Esophagus muscularis mucosa (tissue), 4 donors: ENCODE measurements around the gene ACBD4. TPM values are rescaled to one million over a fixed set of nuclear protein-coding genes. Genes with fewer than 3 reads are reported as not detected.
"Not testable (repeated sequence)": the region's sequence is repeated elsewhere in the genome, so short reads cannot be mapped to it uniquely, and the experiment has no call there.

Source experiments
- DNase-seq: peaks from one replicate; pipeline ENCODE4 v3.0.0-alpha.2; 2017; ENCODE audit errors: extremely low spot score
- H3K27ac ChIP-seq, 4 donors: fragments of 200-600 bp; sonication (generic); replicated peaks in 1 of 4; 1 replicate in 3 of 4; 2 replicates in 1 of 4; pipeline ENCODE4 v1.5.1; 2016 to 2019; ENCODE audit warnings: mild to moderate bottlenecking in 1 of 4
- H3K27me3 ChIP-seq, 4 donors: fragments of 200-600 bp; sonication (generic); one replicate each; pipeline versions ENCODE4 v1.5.1 to v1.6.0; 2016 to 2019
- H3K36me3 ChIP-seq, 4 donors: fragments of 200-600 bp; sonication (generic); one replicate each; pipeline ENCODE4 v1.5.1; 2016 to 2019
- H3K4me1 ChIP-seq, 4 donors: fragments of 200-600 bp; sonication (generic); one replicate each; pipeline ENCODE4 v1.5.1; 2016 to 2019
- H3K4me3 ChIP-seq, 4 donors: fragments of 200-600 bp; sonication (generic); 1 replicate in 2 of 4; 2 replicates in 2 of 4; pipeline ENCODE4 v1.5.1; 2016 to 2019; ENCODE audit warnings: mild to moderate bottlenecking in 4 of 4, moderate library complexity in 1 of 4
- H3K9me3 ChIP-seq, 4 donors: fragments of 200-600 bp; sonication (generic); 1 replicate in 3 of 4; 2 replicates in 1 of 4; pipeline ENCODE4 v1.5.1; 2016 to 2019
- CTCF ChIP-seq, 3 experiments: fragments of 200-600 bp in 2 of 3; fragments of 450-650 bp in 1 of 3; sonication (generic) in 2 of 3; IDR thresholded peaks; one replicate each; pipeline ENCODE4 v1.5.1; 2017 to 2019; ENCODE audit warnings: antibody characterized with exemption in 3 of 3, mild to moderate bottlenecking in 2 of 3, moderate library complexity in 1 of 3
- EP300 ChIP-seq: sonication (generic); formaldehyde crosslinking; IDR thresholded peaks from one replicate; pipeline ENCODE4 v1.6.1; 2017; ENCODE audit warnings: antibody characterized with exemption
- POLR2A ChIP-seq: fragments of 450-650 bp; IDR thresholded peaks from one replicate; pipeline ENCODE4 v1.6.1; 2017; ENCODE audit warnings: antibody characterized with exemption, moderate library complexity, mild to moderate bottlenecking, low read depth
- POLR2AphosphoS5 ChIP-seq, 2 donors: sonication (generic); formaldehyde crosslinking; IDR thresholded peaks; one replicate each; pipeline ENCODE4 v1.6.1; 2017; ENCODE audit warnings: antibody characterized with exemption in 2 of 2
- WGBS: methylation state at CpG from one replicate; pipeline ENCODE4 v1.1.5; 2018; 5-methylcytosine and 5-hydroxymethylcytosine counted together
- intact Hi-C: fragments of 100-400 bp; cut with DNase I; formaldehyde crosslinking; loops from one replicate; pipeline ENCODE4 v1.15.1; 2023
- total RNA-seq, 4 donors: library from RNA; depleted of rRNA; stranded (reverse); fragments of >200 nt; gene quantifications; one replicate each; pipeline versions ENCODE4 v1.1.0 to v1.2.1, GENCODE V29; 2016

ACBD4 gene
- total RNA-seq, 4 donors from 2014 or later = 20.9 to 34.8 (median 23.5) TPM

- no peaks in the 10 kb centered on the region for H3K27me3 ChIP-seq
- H3K4me3 ChIP-seq = no peak overlapping the region
- H3K9me3 ChIP-seq = no peaks in the 10 kb centered on the region
- TF ChIP-seq CTCF (IDR thresholded peaks at IDR 0.05) (no peak), POLR2AphosphoS5 (IDR thresholded peaks at IDR 0.05) (no peak), POLR2A (no peak), EP300 (no peak)
- intact Hi-C loops = no loop called here
- H3K36me3 ChIP-seq = peaks cover 0 to 30% (median 29%) of the 10 kb centered on the region in 4 donors
- peaks cover 36 to 73% (median 65%) of the 10 kb centered on the region in 4 donors for H3K4me1 ChIP-seq
- H3K27ac ChIP-seq = peak overlapping the region; percentile 52 to 63 (median 56)
- 90% methylated on average over 3 of the region's 6 CpGs for WGBS
- no peak for DNase-seq
Observed at GRCh38 chr17:45123076-45123770, 12.3 kb upstream of the ACBD4 start.

- Histone ChIP-seq H3K27me3 (no peaks in the 10 kb centered on the region), H3K27ac (peak overlapping the region; percentile 52 to 63 (median 56)), H3K4me3 (no peak overlapping the region), H3K36me3 (peaks cover 0 to 21% (median 20%) of the 10 kb centered on the region in 4 donors), H3K4me1 (peaks cover 45 to 82% (median 74%) of the 10 kb centered on the region in 4 donors), H3K9me3 (no peaks in the 10 kb centered on the region)
- intact Hi-C loops = no loop called here
- DNase-seq = no peak
- 63% methylated on average over 14 of the region's 15 CpGs for WGBS
- TF ChIP-seq POLR2A (no peak), POLR2AphosphoS5 (IDR thresholded peaks at IDR 0.05) (peak; percentile 40 to 45)
Observed at GRCh38 chr17:45123930-45124796, 11.3 kb upstream of the ACBD4 start.

DNA sequence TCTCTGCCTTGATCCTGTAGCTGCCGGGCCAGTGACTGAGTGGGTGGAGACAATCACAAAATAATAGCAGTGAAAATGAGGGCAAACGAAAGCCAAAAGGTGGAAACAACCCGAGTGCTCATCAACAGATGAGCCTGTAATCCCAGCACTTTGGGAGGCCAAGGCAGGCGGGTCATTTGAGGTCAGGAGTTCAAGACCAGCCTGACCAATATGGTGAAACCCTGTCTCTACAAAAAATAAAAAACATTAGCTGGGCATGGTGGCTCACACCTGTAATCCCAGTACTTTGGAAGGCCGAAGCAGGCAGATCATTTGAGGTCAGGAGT lies 10.7 kb upstream of the ACBD4 start:
- H3K9me3 ChIP-seq, DNase-seq, H3K4me3 ChIP-seq, H3K27me3 ChIP-seq, intact Hi-C loops: not testable (repeated sequence)
- Histone ChIP-seq H3K36me3 (peaks cover 0 to 15% (median 14%) of the 10 kb centered on the region in 4 donors), H3K27ac (peak overlapping the region; percentile 52 to 63 (median 56)), H3K4me1 (peaks cover 51 to 88% (median 79%) of the 10 kb centered on the region in 4 donors)
- 76% methylated on average over 5 of the region's 5 CpGs for WGBS

- H3K27ac ChIP-seq = no peak overlapping the region
- no peaks in the 10 kb centered on the region for H3K27me3 ChIP-seq
- no peak for TF ChIP-seq POLR2A
- no peak for TF ChIP-seq EP300
- TF ChIP-seq CTCF (IDR thresholded peaks at IDR 0.05) = no peak
- no peak for TF ChIP-seq POLR2AphosphoS5 (IDR thresholded peaks at IDR 0.05)
- intact Hi-C loops = no loop called here
- no peak for DNase-seq
- H3K4me1 ChIP-seq = peaks cover 59 to 91% (median 86%) of the 10 kb centered on the region in 4 donors
- no peak overlapping the region for H3K4me3 ChIP-seq
- WGBS = 96% methylated on average over 8 of the region's 8 CpGs
- no peaks in the 10 kb centered on the region for H3K9me3 ChIP-seq
- peaks cover 0 to 7% (median 7%) of the 10 kb centered on the region in 4 donors for H3K36me3 ChIP-seq
Observed at GRCh38 chr17:45125509-45125908, 10.0 kb upstream of the ACBD4 start.

- Histone ChIP-seq H3K36me3 (no peaks in the 10 kb centered on the region), H3K27me3 (no peaks in the 10 kb centered on the region), H3K4me1 (peaks cover 68 to 92% (median 88%) of the 10 kb centered on the region in 4 donors), H3K4me3 (peak overlapping the region in 3 of 4 donors; percentile 25 to 45 (median 28)), H3K27ac (peak overlapping the region; percentile 85 to 99 (median 98)), H3K9me3 (no peaks in the 10 kb centered on the region)
- 84% methylated on average over 4 of the region's 8 CpGs for WGBS
- TF ChIP-seq POLR2AphosphoS5 (IDR thresholded peaks at IDR 0.05) (no peak), CTCF (IDR thresholded peaks at IDR 0.05) (no peak), POLR2A (no peak), EP300 (no peak)
- intact Hi-C loops = no loop called here
- DNase-seq = no peak
Observed at GRCh38 chr17:45127207-45127547, 8.3 kb upstream of the ACBD4 start.
